ENCODE results near the gene MEF2D.

DNA sequence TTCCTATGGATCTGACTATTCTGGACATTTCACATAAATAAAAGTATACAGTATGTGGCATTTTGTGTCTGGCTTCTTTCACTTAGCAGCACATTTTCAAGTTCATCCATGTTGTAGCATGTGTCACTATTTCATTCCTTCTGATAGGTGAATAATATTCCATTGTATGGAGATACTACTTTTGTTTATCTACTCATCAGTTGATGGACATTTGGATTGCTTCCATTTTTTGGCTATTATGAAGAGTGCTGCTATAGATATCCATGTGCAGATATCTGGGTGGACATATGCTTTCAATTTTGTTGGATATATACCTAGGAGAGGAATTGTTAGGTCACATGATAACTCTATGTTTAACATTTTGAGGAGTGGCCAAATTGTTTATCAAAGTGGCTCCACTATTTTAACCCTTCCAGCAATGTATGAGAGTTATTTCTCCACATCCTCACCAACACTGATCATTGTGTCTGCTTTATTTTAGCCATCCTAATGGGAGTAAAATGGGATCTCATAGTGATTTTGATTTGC is 21.9 kb upstream of the MEF2D start:
- TF ChIP-seq, protein P1, sequence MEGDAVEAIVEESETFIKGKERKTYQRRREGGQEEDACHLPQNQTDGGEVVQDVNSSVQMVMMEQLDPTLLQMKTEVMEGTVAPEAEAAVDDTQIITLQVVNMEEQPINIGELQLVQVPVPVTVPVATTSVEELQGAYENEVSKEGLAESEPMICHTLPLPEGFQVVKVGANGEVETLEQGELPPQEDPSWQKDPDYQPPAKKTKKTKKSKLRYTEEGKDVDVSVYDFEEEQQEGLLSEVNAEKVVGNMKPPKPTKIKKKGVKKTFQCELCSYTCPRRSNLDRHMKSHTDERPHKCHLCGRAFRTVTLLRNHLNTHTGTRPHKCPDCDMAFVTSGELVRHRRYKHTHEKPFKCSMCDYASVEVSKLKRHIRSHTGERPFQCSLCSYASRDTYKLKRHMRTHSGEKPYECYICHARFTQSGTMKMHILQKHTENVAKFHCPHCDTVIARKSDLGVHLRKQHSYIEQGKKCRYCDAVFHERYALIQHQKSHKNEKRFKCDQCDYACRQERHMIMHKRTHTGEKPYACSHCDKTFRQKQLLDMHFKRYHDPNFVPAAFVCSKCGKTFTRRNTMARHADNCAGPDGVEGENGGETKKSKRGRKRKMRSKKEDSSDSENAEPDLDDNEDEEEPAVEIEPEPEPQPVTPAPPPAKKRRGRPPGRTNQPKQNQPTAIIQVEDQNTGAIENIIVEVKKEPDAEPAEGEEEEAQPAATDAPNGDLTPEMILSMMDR (conservative IDR thresholded peaks at IDR 0.05), result no peak
- TF ChIP-seq EZH2 (IDR thresholded peaks at IDR 0.05; ENCODE audit: low read depth), result no peak
